ENCODE results near the gene ATXN2L.
A peak's percentile ranks its signal among the peaks of the same experiment; 100 is the strongest.

The ATXN2L gene

DNA sequence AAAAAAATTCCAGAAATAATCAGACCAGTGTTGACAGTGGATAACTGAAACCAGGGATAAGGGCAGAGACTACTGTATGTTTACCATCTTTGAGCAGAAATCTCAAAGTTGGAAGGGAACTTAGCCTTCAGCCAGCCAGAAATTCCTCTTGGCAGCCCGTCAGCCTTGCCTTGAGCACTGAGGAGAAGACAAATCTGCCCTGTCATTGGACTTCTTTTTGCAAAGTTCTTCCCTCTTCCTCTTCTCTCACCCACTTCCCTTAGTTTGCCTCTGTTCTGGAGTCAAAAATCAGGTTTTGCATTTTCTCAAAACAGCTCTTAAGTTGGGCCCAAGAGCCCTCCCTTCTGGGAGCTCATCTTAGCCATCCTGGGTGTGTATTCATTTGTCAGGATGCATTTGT, 17.1 kb downstream of the ATXN2L start:
- TF ChIP-seq CTCF (IDR thresholded peaks at IDR 0.05; ENCODE audit: borderline replicate concordance, insufficient read depth, low read depth, low read length) = no peak
- no peak overlapping the region for H3K4me3 ChIP-seq (ENCODE audit: low read depth, low read length)

- no peak for TF ChIP-seq CTCF (IDR thresholded peaks at IDR 0.05; ENCODE audit: borderline replicate concordance, insufficient read depth, low read depth, low read length)
- no peak overlapping the region for H3K4me3 ChIP-seq (ENCODE audit: low read depth, low read length)
Measured at GRCh38 chr16:28842696-28843095, 19.9 kb downstream of the ATXN2L start.

DNA sequence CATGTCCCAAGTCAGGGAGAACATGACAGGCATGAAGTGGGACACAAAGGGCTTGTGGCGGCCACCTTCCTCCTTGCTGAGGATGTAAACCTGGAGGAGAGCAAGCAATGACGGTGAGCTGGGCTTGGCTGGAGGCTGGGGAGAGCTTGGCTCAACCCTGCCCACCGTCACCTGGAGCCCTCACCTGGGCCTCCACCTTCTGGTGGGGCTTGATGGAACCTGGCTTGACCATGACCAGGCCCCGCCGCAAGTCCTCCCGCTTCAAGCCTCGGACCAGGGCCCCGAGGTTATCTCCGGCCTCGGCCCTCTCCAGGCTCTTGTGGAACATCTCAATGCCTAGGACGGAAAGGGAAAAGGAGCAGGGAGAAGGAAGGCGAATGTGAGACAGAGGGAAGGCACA, 21.0 kb downstream of the ATXN2L start:
- H3K4me3 ChIP-seq (ENCODE audit: low read depth, low read length) = no peak overlapping the region
- TF ChIP-seq CTCF (IDR thresholded peaks at IDR 0.05; ENCODE audit: borderline replicate concordance, insufficient read depth, low read depth, low read length) = no peak

- H3K4me3 ChIP-seq (ENCODE audit: low read depth, low read length) = no peak overlapping the region
- no peak for TF ChIP-seq CTCF (IDR thresholded peaks at IDR 0.05; ENCODE audit: borderline replicate concordance, insufficient read depth, low read depth, low read length)
Measured at GRCh38 chr16:28844226-28844885, 21.6 kb downstream of the ATXN2L start.

DNA sequence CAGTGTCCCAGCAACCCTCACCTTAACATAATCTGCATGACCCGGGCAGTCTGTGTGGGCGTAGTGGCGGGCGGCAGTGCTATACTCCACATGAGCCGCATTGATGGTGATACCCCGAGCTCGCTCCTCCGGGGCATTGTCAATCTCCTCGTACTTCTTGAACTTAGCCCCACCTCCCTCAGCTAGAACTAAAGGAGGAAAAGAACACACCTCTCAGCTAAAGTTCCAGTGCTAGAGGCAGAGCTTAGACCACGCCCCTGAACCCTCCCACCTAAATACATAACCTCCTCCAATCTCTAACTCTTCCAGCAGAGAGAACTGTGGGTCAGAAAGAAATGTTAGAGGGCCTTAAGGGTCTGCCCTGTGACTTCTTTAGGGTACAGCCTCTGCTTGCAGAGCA, 22.5 kb downstream of the ATXN2L start:
- TF ChIP-seq CTCF (IDR thresholded peaks at IDR 0.05; ENCODE audit: borderline replicate concordance, insufficient read depth, low read depth, low read length) = no peak
- peak overlapping the region; percentile 81 for H3K4me3 ChIP-seq (ENCODE audit: low read depth, low read length)

DNA sequence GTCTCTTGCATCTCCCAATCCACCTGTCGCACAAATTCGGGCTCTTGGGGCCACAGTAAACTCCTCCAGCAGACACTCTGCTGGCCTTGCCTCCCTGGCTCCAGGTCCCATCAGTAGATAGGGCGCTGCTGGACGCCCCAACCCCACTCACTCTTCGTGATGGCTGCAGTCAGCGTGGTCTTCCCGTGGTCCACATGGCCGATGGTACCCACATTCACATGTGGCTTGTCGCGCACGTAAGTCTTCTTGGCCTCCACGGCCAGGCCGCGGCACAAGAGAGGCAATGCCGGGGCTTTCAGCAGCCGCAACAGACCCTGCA, 22.9 kb downstream of the ATXN2L start:
- TF ChIP-seq CTCF (IDR thresholded peaks at IDR 0.05; ENCODE audit: borderline replicate concordance, insufficient read depth, low read depth, low read length) = no peak
- peak overlapping the region; percentile 81 for H3K4me3 ChIP-seq (ENCODE audit: low read depth, low read length)

DNA sequence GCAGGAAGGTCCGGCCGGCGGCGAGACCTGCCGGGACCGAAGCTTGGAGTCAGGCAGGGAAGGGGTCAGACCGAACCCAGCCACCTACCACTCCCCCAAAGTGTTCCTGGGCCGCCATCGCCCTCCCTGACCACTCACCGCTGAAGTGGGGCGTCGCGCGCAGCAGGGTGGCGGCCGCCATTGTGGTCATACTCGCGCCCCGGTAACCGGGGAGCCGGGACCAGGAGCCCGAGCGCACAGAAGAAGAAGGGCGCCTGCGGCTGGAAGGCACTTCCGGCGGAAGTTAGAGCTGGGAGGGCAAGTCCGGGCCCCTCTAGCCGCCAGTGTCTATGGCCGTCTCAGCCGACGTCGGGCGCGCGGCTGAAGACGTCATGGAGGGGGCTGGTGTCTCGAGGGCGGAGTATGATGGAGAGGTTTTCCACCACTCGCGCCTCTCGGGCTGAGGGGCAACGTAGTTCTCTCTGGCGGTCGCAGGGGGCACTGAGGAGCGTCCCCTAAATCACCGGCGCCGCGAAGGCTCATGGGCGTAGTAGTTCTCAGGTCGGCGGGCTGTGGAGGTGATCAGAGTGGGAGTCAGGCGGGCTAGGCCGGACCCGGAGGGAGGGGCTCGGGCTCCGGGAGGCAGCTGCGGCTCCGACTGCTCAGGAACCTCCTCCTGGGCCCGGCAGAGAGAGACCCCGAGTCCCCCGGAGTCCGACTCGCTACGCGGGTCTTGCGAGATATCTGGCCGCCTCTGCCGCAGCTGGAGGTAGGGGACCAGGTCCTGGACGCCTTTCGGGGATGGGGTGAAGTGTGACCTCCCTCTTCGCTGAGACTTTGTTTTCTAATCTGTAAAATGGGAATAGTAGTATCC, 23.5 kb downstream of the ATXN2L start, which contains the start of gene TUFM:
Gene TUFM (minus strand): TSS at position 269 of the 853 bp plus-strand sequence. CDS start 79 bp downstream, at position 190.
- TF ChIP-seq CTCF (IDR thresholded peaks at IDR 0.05; ENCODE audit: borderline replicate concordance, insufficient read depth, low read depth, low read length) = peak; percentile 84
- peak within 1 kb of the TSS; percentile 81 for H3K4me3 ChIP-seq (ENCODE audit: low read depth, low read length)
